Adrenal gland (tissue), 12 donors: ENCODE data around the gene SLC7A6OS. TPM values are rescaled to one million over a fixed set of nuclear protein-coding genes. Genes with fewer than 3 reads are reported as not detected.

ENCODE experiments used
- DNase-seq, 7 donors: peaks; one replicate each; pipeline ENCODE4 v3.0.0-alpha.2; 2019 to 2020
- H3K27ac ChIP-seq, 5 donors: fragments of 200-600 bp; sonication (generic) in 4 of 5; 1 replicate in 3 of 5; 2 replicates in 2 of 5; pipeline versions ENCODE4 v1.5.1 to v1.8.0; 2016 to 2020; ENCODE audit warnings: mild to moderate bottlenecking in 1 of 5
- H3K27me3 ChIP-seq: fragments of 200-600 bp; 2 replicates; pipeline ENCODE4 v1.8.0; 2021
- H3K36me3 ChIP-seq, 2 donors: fragments of 200-600 bp; replicated peaks in 1 of 2; 1 replicate in 1 of 2; 2 replicates in 1 of 2; pipeline versions ENCODE4 v1.5.1 to v1.8.0; 2018 to 2022
- H3K4me1 ChIP-seq, 2 donors: fragments of 200-600 bp; replicated peaks in 1 of 2; 1 replicate in 1 of 2; 2 replicates in 1 of 2; pipeline versions ENCODE4 v1.5.1 to v1.8.0; 2018 to 2021
- H3K4me3 ChIP-seq, 4 donors: fragments of 200-600 bp; sonication (generic) in 3 of 4; one replicate each; pipeline ENCODE4 v1.5.1; 2016 to 2018
- H3K9me3 ChIP-seq, 3 donors: fragments of 200-600 bp; sonication (generic) in 1 of 3; replicated peaks in 1 of 3; 1 replicate in 2 of 3; 2 replicates in 1 of 3; pipeline versions ENCODE4 v1.5.1 to v1.8.0; 2016 to 2021
- POLR2A ChIP-seq, 2 donors: fragments of 450-650 bp; IDR thresholded peaks; one replicate each; pipeline ENCODE4 v1.6.1; 2017; ENCODE audit warnings: antibody characterized with exemption in 2 of 2, mild to moderate bottlenecking in 2 of 2, moderate library complexity in 1 of 2
- WGBS, 4 donors: extraction: QIAGEN DNeasy Blood & Tissue Kit in 2 of 4; methylation state at CpG; one replicate each; pipeline versions ENCODE4 v1.1.5 to v1.1.7; 2013 to 2017; 5-methylcytosine and 5-hydroxymethylcytosine counted together
- intact Hi-C, 2 donors: fragments of 100-400 bp; cut with DNase I; formaldehyde crosslinking; loops; one replicate each; pipeline versions ENCODE4 v1.14.1 to v1.15.0; 2022 to 2023
- polyA plus RNA-seq, 3 donors: library from polyadenylated mRNA; stranded (reverse); fragments of 200-250 nt in 2 of 3; fragments of 350-450 nt in 1 of 3; fragmentation: Illumina TruSeq in 1 of 3; extraction: RNeasy Lipid Tissue Mini Kit (QIAGEN cat#74804) in 1 of 3; gene quantifications; one replicate each; pipeline ENCODE4 v1.2.3, GENCODE V29; 2013 to 2014
- total RNA-seq, 9 donors: library from RNA; depleted of rRNA in 4 of 9; stranded (reverse); fragments of >200 nt in 4 of 9; fragments of 120-200 nt in 1 of 9; fragmentation: NEBNext Ultra II Directional in 1 of 9; extraction: Animal tissue kit (Norgen Biotek cat#: 25700) in 1 of 9; gene quantifications; one replicate each; pipeline versions ENCODE4 v1.1.0 to v1.2.4, GENCODE V29; 2013 to 2023
- TF ChIP-seq, protein P1 (sequence below), 6 experiments: fragments of 450-650 bp in 4 of 6; fragments of 200-600 bp in 2 of 6; sonication (generic) in 1 of 6; IDR thresholded peaks; 1 replicate in 5 of 6; 2 replicates in 1 of 6; pipeline versions ENCODE4 v1.5.1 to v1.8.0; 2016 to 2021; ENCODE audit warnings: antibody characterized with exemption in 6 of 6, mild to moderate bottlenecking in 2 of 6, moderate library complexity in 1 of 6
- donor health status: healthy with polysubstance abuse.
- donor health status: Bipolar disorder and iron deficiency.
- donor health status: DM: yes; HTN: yes; CAD: no.
- donor health status: DM: no; HTN: no; CAD: no.
- donor health status: DM: no; HTN: no; CAD: no.
- donor health status: DM: yes; HTN: yes; CAD: no.

Gene SLC7A6OS
- total and polyA plus RNA-seq, 12 donors, result 5.7 to 18.6 (median 13.8) TPM

DNA sequence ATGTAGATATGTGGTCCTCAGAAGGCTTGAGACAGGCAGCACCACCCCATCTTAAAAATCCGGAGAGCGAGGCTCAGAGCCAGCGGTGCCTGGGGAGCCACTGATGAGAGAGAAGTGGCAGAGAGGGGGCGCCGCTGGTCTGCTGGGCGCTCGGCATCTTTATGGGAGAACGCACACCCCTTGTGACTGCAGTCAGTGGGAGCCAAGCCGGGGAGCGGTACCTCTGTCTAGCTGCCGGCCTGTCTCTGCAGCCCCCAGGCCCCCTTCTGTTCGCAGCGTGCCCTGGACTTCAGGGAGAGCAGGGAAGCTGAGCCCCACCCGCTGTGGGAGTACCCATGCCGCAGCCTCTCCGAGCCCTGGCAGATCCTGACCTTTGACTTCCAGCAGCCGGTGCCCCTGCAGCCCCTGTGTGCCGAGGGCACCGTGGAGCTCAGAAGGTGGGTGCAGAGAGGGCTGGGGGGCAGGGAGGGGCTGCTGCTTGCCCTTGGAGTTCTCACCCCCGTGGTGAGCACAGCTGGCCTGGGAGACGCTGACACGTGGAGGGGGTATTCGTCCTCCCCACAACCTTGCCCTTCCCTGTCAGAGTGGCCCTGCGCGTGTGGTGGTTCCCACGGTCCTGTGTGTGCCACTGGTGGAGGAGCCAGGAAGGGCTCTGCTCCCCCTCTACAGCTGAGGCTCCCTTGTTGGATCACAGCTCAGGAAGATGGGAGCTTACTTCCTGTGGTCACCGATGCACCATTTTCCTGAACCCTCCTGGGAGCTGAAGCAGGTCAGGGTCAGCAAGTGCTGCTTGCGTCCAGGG lies 44.9 kb upstream of the SLC7A6OS start:
- intact Hi-C loops, result no loop called here
- H3K36me3 ChIP-seq, result peaks cover 0 to 44% of the 10 kb centered on the region in 2 donors
- H3K9me3 ChIP-seq, result no peaks in the 10 kb centered on the region
- peaks cover 15 to 20% of the 10 kb centered on the region in 2 donors for H3K4me1 ChIP-seq
- H3K4me3 ChIP-seq, result no peak overlapping the region
- 58 to 84% (median 61%) methylated on average over 18 to 28 of the region's 28 CpGs; no CpG with 5 or more reads in 1 of the 4 donors for WGBS, 4 donors
- no peak for TF ChIP-seq POLR2A (IDR thresholded peaks at IDR 0.05)
- TF ChIP-seq, protein P1, sequence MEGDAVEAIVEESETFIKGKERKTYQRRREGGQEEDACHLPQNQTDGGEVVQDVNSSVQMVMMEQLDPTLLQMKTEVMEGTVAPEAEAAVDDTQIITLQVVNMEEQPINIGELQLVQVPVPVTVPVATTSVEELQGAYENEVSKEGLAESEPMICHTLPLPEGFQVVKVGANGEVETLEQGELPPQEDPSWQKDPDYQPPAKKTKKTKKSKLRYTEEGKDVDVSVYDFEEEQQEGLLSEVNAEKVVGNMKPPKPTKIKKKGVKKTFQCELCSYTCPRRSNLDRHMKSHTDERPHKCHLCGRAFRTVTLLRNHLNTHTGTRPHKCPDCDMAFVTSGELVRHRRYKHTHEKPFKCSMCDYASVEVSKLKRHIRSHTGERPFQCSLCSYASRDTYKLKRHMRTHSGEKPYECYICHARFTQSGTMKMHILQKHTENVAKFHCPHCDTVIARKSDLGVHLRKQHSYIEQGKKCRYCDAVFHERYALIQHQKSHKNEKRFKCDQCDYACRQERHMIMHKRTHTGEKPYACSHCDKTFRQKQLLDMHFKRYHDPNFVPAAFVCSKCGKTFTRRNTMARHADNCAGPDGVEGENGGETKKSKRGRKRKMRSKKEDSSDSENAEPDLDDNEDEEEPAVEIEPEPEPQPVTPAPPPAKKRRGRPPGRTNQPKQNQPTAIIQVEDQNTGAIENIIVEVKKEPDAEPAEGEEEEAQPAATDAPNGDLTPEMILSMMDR (IDR thresholded peaks at IDR 0.05), result no peak
- no peaks in the 10 kb centered on the region for H3K27me3 ChIP-seq
- peak in 1 of 7 donors; percentile 31 for DNase-seq
- peak overlapping the region in 1 of 5 donors; percentile 72 for H3K27ac ChIP-seq

DNA sequence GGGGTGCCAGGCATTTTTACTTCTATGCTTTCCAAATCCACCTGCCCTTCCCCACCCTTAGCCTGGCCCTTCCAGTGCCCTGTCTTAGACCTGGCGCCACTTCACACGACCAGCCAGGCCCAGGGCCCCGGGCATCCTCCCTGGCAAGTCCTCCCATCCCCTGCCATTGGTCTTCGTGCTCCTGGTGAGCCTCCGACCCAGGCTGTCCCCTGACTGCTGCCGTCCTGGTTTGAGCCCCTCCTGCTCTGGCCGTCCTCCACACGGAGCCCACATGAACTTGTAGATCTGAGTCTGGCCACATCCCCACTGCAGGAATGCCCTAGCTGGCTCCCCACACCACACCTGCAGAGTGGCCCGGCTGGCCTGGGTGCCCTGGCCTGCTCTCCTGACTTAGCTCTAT lies 44.1 kb upstream of the SLC7A6OS start:
- 92 to 94% (median 93%) methylated on average over 8 to 9 of the region's 9 CpGs for WGBS, 4 donors
- Histone ChIP-seq H3K27ac (no peak overlapping the region), H3K9me3 (no peaks in the 10 kb centered on the region), H3K4me1 (peaks cover 15 to 20% of the 10 kb centered on the region in 2 donors), H3K27me3 (no peaks in the 10 kb centered on the region), H3K4me3 (no peak overlapping the region), H3K36me3 (peaks cover 0 to 44% of the 10 kb centered on the region in 2 donors)
- TF ChIP-seq POLR2A (IDR thresholded peaks at IDR 0.05), result no peak
- TF ChIP-seq, protein P1 (IDR thresholded peaks at IDR 0.05), result no peak
- no peak for DNase-seq
- intact Hi-C loops, result no loop called here

DNA sequence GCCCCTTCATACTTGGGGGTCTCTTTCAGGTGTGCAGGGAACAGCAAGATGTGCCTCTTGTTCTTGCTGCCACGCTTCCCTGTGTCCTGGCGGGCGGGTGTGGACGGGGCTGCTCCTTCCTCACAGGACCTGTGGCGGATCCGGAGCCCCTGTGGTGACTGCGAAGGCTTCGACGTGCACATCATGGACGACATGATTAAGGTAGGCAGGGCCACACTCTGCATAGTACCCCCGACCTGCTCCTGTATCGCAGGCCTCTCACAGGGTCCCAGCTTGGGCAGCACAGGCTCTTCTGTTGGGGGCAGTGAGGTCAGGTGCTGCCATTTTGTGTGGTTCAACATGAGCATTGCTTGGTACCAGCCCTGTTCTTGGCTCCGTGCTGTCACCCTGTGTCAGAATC lies 42.6 kb upstream of the SLC7A6OS start:
- Histone ChIP-seq H3K27ac (no peak overlapping the region), H3K4me3 (no peak overlapping the region), H3K9me3 (no peaks in the 10 kb centered on the region), H3K36me3 (peaks cover 0 to 54% of the 10 kb centered on the region in 2 donors), H3K4me1 (peaks cover 15 to 20% of the 10 kb centered on the region in 2 donors), H3K27me3 (no peaks in the 10 kb centered on the region)
- DNase-seq, result no peak
- intact Hi-C loops, result no loop called here
- WGBS, 4 donors, result 87 to 95% (median 92%) methylated on average over 6 to 13 of the region's 13 CpGs
- TF ChIP-seq, protein P1 (IDR thresholded peaks at IDR 0.05), result no peak
- no peak for TF ChIP-seq POLR2A (IDR thresholded peaks at IDR 0.05)

DNA sequence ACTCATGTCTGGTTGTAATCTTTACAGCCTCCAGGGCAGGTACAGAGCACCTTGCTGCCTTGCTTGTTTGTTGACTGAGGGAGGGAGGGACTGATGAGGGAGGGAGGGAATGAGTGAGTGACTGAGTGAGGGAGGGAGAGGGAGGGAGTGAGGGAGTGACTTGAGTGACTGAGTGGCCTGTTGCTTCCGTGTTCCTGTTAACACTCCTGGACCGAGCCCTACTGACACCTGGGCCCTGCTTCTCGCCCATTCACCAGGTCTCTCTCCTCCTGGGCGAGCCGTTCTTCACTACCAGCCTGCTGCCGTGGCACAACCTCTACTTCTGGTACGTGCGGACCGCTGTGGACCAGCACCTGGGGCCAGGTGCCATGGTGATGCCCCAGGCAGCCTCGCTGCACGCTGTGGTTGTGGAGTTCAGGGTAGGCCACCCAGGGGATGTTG lies 41.3 kb upstream of the SLC7A6OS start:
- DNase-seq, result no peak
- TF ChIP-seq, protein P1 (IDR thresholded peaks at IDR 0.05), result no peak
- TF ChIP-seq POLR2A (IDR thresholded peaks at IDR 0.05), result no peak
- intact Hi-C loops, result no loop called here
- Histone ChIP-seq H3K36me3 (peaks cover 0 to 47% of the 10 kb centered on the region in 2 donors), H3K9me3 (no peaks in the 10 kb centered on the region), H3K4me3 (no peak overlapping the region), H3K4me1 (peaks cover 20 to 27% of the 10 kb centered on the region in 2 donors), H3K27ac (no peak overlapping the region), H3K27me3 (no peaks in the 10 kb centered on the region)
- WGBS, 4 donors, result 86 to 92% (median 91%) methylated on average over 7 to 11 of the region's 11 CpGs
